DND-41 (cell line): ENCODE measurements around the gene TMEM132D.

Experiments used
- EZH2 ChIP-seq: IDR thresholded peaks from 3 replicates; pipeline ENCODE4 v1.6.1; 2012; ENCODE audit warnings: borderline replicate concordance, low read depth, mild to moderate bottlenecking, moderate library complexity, low read length, inconsistent platforms; ENCODE audit not compliant: severe bottlenecking
- TF ChIP-seq, protein P1 (sequence below): IDR thresholded peaks from 2 replicates; pipeline ENCODE4 v1.5.1; 2012; ENCODE audit warnings: borderline replicate concordance, low read length, moderate library complexity, mild to moderate bottlenecking; ENCODE audit not compliant: poor library complexity, severe bottlenecking; ENCODE audit errors: extremely low read depth

DNA sequence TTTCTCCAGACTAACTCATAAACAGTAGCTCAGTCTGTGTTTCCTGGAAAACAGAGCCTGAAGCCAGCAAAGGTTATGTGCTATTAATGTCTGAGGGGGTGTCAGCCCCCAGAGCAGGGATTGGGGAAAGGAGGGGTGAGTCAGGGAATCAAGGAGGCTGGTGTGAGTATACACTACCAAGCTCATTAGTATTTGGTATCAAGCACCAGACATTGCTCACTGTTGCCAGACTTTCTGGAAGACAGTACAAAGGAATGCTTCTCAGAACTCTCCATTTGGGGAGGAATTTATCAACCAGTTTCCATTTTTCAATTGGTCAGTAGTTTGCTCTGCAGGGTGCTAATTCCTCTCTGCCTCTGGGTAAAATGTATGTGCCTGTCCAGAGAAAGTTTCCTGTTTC, 607.2 kb downstream of the TMEM132D start:
- TF ChIP-seq, protein P1, sequence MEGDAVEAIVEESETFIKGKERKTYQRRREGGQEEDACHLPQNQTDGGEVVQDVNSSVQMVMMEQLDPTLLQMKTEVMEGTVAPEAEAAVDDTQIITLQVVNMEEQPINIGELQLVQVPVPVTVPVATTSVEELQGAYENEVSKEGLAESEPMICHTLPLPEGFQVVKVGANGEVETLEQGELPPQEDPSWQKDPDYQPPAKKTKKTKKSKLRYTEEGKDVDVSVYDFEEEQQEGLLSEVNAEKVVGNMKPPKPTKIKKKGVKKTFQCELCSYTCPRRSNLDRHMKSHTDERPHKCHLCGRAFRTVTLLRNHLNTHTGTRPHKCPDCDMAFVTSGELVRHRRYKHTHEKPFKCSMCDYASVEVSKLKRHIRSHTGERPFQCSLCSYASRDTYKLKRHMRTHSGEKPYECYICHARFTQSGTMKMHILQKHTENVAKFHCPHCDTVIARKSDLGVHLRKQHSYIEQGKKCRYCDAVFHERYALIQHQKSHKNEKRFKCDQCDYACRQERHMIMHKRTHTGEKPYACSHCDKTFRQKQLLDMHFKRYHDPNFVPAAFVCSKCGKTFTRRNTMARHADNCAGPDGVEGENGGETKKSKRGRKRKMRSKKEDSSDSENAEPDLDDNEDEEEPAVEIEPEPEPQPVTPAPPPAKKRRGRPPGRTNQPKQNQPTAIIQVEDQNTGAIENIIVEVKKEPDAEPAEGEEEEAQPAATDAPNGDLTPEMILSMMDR = no peak
- TF ChIP-seq EZH2 = no peak
